OCI-LY3 (cell line): ENCODE data around the gene CEMIP.

Experiments
- EZH2phosphoT487 ChIP-seq: fragments of 200-600 bp; shearing (Covaris generic); IDR thresholded peaks from 2 replicates; pipeline ENCODE4 v1.6.1; 2018; ENCODE audit warnings: antibody characterized with exemption, mixed run types, low read depth
- TF ChIP-seq, protein P1 (sequence below): fragments of 200-600, 300-600 bp; sonication (generic); IDR thresholded peaks from 2 replicates; pipeline ENCODE4 v1.5.1; 2014; ENCODE audit warnings: antibody characterized with exemption, low read length, low read depth

DNA sequence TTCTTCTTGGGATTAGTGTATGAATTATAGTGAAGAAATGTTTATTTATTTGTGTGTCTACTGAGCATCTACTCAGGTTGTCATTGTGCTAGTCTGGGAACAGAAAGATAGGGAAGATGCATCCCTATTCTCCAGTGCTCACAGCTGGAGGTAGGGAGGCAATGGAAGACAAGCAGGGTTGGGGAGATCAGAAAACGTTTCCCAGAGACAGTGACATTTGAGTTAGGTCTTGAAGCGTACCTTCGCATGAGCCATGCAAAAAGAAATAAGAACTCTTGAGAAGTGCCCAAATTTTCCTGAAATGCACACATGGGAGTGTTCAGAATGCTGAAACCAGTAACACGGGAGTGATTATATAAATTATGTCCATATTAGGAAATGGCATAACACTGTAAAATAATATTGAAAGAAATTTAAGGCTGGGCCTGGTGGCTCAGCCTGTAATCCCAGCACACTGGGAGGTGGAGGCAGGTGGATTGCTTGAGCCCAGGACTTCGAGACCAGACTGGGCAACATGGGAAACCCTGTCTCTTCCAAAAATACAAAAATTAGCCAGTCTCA lies 5.3 kb upstream of the CEMIP start:
- TF ChIP-seq, protein P1, sequence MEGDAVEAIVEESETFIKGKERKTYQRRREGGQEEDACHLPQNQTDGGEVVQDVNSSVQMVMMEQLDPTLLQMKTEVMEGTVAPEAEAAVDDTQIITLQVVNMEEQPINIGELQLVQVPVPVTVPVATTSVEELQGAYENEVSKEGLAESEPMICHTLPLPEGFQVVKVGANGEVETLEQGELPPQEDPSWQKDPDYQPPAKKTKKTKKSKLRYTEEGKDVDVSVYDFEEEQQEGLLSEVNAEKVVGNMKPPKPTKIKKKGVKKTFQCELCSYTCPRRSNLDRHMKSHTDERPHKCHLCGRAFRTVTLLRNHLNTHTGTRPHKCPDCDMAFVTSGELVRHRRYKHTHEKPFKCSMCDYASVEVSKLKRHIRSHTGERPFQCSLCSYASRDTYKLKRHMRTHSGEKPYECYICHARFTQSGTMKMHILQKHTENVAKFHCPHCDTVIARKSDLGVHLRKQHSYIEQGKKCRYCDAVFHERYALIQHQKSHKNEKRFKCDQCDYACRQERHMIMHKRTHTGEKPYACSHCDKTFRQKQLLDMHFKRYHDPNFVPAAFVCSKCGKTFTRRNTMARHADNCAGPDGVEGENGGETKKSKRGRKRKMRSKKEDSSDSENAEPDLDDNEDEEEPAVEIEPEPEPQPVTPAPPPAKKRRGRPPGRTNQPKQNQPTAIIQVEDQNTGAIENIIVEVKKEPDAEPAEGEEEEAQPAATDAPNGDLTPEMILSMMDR = no peak
- TF ChIP-seq EZH2phosphoT487 = no peak
